Amniotic epithelial cell (primary cell): ENCODE results near the gene PHRF1.

Experiments used
- DNase-seq: peaks from one replicate; pipeline ENCODE4 v3.0.0-alpha.2; 2010; ENCODE audit warnings: low read depth

PHRF1 gene

GRCh38 chr11:556662-557256 lies 19.5 kb upstream of the PHRF1 start:
- no peak for DNase-seq

- no peak for DNase-seq
Observed at GRCh38 chr11:557328-558132, 18.7 kb upstream of the PHRF1 start.

- no peak for DNase-seq
Observed at GRCh38 chr11:558503-558902, 17.8 kb upstream of the PHRF1 start.

- DNase-seq = no peak
Observed at GRCh38 chr11:559020-559620, 17.1 kb upstream of the PHRF1 start.

- DNase-seq = no peak
Observed at GRCh38 chr11:559712-560304, 16.5 kb upstream of the PHRF1 start.

GRCh38 chr11:560305-561147 lies 15.7 kb upstream of the PHRF1 start, which contains the start of the genes LMNTD2 and RASSF7:
TSS of gene LMNTD2 (minus strand) at chr11:560738. CDS start at chr11:560716, 22 bp downstream.
TSS of gene RASSF7 (plus strand) at chr11:560970. CDS start at chr11:561769, 799 bp downstream.
- DNase-seq = peak; percentile 70

GRCh38 chr11:561148-562003 lies 14.9 kb upstream of the PHRF1 start:
- DNase-seq = peak; percentile 43

GRCh38 chr11:562046-562645 lies 14.1 kb upstream of the PHRF1 start:
- no peak for DNase-seq

- DNase-seq = no peak
Observed at GRCh38 chr11:563066-563811, 13.0 kb upstream of the PHRF1 start.

- no peak for DNase-seq
Observed at GRCh38 chr11:563812-564578, 12.3 kb upstream of the PHRF1 start.

GRCh38 chr11:565921-566509 lies 10.3 kb upstream of the PHRF1 start:
- no peak for DNase-seq

- no peak for DNase-seq
Observed at GRCh38 chr11:567011-567628, 9.2 kb upstream of the PHRF1 start.

- DNase-seq = no peak
Observed at GRCh38 chr11:567629-568292, 8.5 kb upstream of the PHRF1 start.

GRCh38 chr11:568306-569157 lies 7.7 kb upstream of the PHRF1 start:
- peak; percentile 83 for DNase-seq

- DNase-seq = no peak
Observed at GRCh38 chr11:569158-569885, 6.9 kb upstream of the PHRF1 start.

GRCh38 chr11:571802-572185 lies 4.5 kb upstream of the PHRF1 start:
- no peak for DNase-seq
